Measurements from ENCODE around the gene EPB41L1. TPM values are rescaled to one million over a fixed set of nuclear protein-coding genes. Genes with fewer than 3 reads are reported as not detected.

EPB41L1 gene
- polyA plus RNA-seq, 1 donor from 2014 or later: 87.6 TPM

Other genes with a start within 250 kb of the EPB41L1 start
- 132 TPM for gene SCAND1, start 200.2 kb upstream of the EPB41L1 start, polyA plus RNA-seq (ENCODE audit: insufficient read depth, low read depth, low replicate concordance)
- gene CNBD2, start 186.2 kb upstream of the EPB41L1 start, polyA plus RNA-seq (ENCODE audit: insufficient read depth, low read depth, low replicate concordance): 11.9 TPM
- gene AAR2, start 81.7 kb downstream of the EPB41L1 start, polyA plus RNA-seq (ENCODE audit: insufficient read depth, low read depth, low replicate concordance): 56.5 TPM
- gene DLGAP4, start 151.6 kb downstream of the EPB41L1 start, polyA plus RNA-seq (ENCODE audit: insufficient read depth, low read depth, low replicate concordance): 190 TPM

Measured in brain (organoid and tissue), 1 donor.